Lung (tissue), 12 donors: ENCODE measurements around the gene ANKRD13B. TPM values are rescaled to one million over a fixed set of nuclear protein-coding genes. Genes with fewer than 3 reads are reported as not detected.

Experiments
- ATAC-seq: fragments of 200-7000 bp; cut with Tn5 transposase; one replicate; pipeline ENCODE4 v1.9.1; 2020; ENCODE audit warnings: moderate number of reproducible peaks; ENCODE audit not compliant: insufficient read depth, low FRiP score
- DNase-seq, 3 donors: peaks; one replicate each; pipeline ENCODE4 v3.0.0-alpha.2; 2013 to 2017
- H3K27ac ChIP-seq, 2 donors: one replicate each; pipeline ENCODE4 v1.5.1; 2013; ENCODE audit warnings: mild to moderate bottlenecking in 2 of 2, moderate library complexity in 2 of 2, control low read depth in 1 of 2, inconsistent platforms in 1 of 2, low read depth in 1 of 2, low read length in 1 of 2
- H3K27me3 ChIP-seq, 3 donors: one replicate each; pipeline ENCODE4 v1.5.1; 2013; ENCODE audit warnings: low read length in 2 of 3; ENCODE audit not compliant: control insufficient read depth in 3 of 3, insufficient read depth in 3 of 3
- H3K36me3 ChIP-seq, 4 donors: one replicate each; pipeline ENCODE4 v1.5.1; 2013; ENCODE audit warnings: low read length in 4 of 4, mild to moderate bottlenecking in 1 of 4, moderate library complexity in 1 of 4; ENCODE audit not compliant: control insufficient read depth in 4 of 4, insufficient read depth in 4 of 4
- H3K4me1 ChIP-seq, 5 donors: one replicate each; pipeline ENCODE4 v1.5.1; 2013; ENCODE audit warnings: low read length in 5 of 5, mild to moderate bottlenecking in 2 of 5, moderate library complexity in 1 of 5; ENCODE audit not compliant: control insufficient read depth in 5 of 5, insufficient read depth in 5 of 5
- H3K4me3 ChIP-seq: one replicate; pipeline ENCODE4 v1.5.1; 2013; ENCODE audit warnings: mild to moderate bottlenecking, control low read depth, moderate library complexity
- H3K9ac ChIP-seq, 2 donors: one replicate each; pipeline ENCODE4 v1.5.1; 2013; ENCODE audit warnings: low read length in 2 of 2, control low read depth in 1 of 2; ENCODE audit not compliant: insufficient read depth in 1 of 2
- H3K9me3 ChIP-seq, 4 donors: one replicate each; pipeline ENCODE4 v1.5.1; 2013; ENCODE audit warnings: low read length in 3 of 4, mild to moderate bottlenecking in 1 of 4, moderate library complexity in 1 of 4; ENCODE audit not compliant: control insufficient read depth in 4 of 4, insufficient read depth in 3 of 4
- WGBS, 2 donors: extraction: QIAGEN DNeasy Blood & Tissue Kit; methylation state at CpG; one replicate each; pipeline ENCODE4 v1.1.7; 2013; 5-methylcytosine and 5-hydroxymethylcytosine counted together
- polyA plus RNA-seq, 2 donors: library from polyadenylated mRNA; stranded (reverse); fragments of 200-250 nt; gene quantifications; one replicate each; pipeline ENCODE4 v1.2.1, GENCODE V29; 2013
- total RNA-seq, 2 donors: library from RNA; depleted of rRNA in 1 of 2; stranded (reverse); fragments of >200 nt in 1 of 2; gene quantifications; one replicate each; pipeline ENCODE4 v1.2.1, GENCODE V29; 2014 to 2021
- TF ChIP-seq, protein P1 (sequence below): IDR thresholded peaks from 2 replicates; pipeline ENCODE4 v1.5.1; 2012; ENCODE audit warnings: mild to moderate bottlenecking; ENCODE audit errors: control extremely low read depth, extremely low read depth
- donor health status: control.
- donor health status: control.
- donor health status: Bipolar disorder and iron deficiency.
- donor health status: healthy.
- donor health status: DM: yes; HTN: yes; CAD: no.

ANKRD13B gene
- total and polyA plus RNA-seq, 4 donors, result 2.7 to 6.9 (median 4.9) TPM

DNA sequence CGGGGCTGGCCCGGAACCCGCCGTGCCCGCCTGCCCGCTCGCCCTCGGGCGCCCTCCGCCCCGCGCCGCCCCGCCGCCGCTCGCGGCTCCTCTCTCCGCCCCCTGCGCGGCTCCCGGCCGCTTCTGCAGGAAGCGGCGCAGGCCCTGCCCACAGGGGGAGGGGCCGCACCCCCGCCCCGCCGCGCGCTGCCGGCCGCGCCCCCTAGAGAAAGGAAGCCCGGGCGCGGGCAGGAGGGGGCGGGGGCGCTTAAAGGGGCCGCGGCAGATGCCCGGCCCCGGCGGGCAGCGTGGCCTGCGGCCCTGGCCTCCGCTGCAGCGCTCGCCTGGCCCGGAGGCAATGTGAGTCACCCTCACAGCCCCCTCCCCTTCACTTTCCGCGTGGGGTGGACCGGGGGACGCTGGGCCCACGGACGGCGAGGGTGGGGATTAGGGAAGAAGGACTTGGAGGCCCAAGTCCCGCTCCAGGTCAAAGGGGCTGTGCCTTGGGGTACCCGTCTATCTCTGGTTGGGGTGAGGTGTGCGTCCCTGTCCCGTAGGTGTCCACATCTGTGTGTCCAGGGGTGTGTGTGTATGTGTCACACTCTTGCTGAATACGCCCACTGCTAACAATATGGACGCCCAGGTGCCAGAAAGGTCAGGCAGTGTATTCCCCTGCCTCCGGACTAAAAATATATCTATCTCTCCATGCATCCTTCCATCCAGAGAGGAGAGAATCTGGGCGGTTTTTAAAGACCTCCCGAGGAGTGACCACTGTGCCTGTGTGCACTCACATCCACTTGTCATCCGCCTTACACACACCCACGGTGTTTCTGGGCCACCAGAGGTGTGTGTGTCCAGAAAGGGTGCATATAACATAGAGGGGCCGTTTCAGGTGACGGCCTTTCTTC lies 3.2 kb upstream of the ANKRD13B start, which contains the start of gene GIT1:
GIT1 (minus strand) TSS at position 125 of the 887 bp plus-strand sequence. CDS start 270 bp downstream, outside the sequence.
- 5 to 7% methylated on average over 44 to 70 of the region's 70 CpGs for WGBS, 2 donors
- H3K27me3 ChIP-seq, result no peaks in the 10 kb centered on the region
- no peaks in the 10 kb centered on the region for H3K36me3 ChIP-seq
- ATAC-seq, result peak; percentile 80
- peak within 1 kb of the TSS in 1 of 2 donors; percentile 71 for H3K9ac ChIP-seq
- peak within 1 kb of the TSS; percentile 80 for H3K4me3 ChIP-seq
- no peaks in the 10 kb centered on the region for H3K9me3 ChIP-seq
- TF ChIP-seq, protein P1, sequence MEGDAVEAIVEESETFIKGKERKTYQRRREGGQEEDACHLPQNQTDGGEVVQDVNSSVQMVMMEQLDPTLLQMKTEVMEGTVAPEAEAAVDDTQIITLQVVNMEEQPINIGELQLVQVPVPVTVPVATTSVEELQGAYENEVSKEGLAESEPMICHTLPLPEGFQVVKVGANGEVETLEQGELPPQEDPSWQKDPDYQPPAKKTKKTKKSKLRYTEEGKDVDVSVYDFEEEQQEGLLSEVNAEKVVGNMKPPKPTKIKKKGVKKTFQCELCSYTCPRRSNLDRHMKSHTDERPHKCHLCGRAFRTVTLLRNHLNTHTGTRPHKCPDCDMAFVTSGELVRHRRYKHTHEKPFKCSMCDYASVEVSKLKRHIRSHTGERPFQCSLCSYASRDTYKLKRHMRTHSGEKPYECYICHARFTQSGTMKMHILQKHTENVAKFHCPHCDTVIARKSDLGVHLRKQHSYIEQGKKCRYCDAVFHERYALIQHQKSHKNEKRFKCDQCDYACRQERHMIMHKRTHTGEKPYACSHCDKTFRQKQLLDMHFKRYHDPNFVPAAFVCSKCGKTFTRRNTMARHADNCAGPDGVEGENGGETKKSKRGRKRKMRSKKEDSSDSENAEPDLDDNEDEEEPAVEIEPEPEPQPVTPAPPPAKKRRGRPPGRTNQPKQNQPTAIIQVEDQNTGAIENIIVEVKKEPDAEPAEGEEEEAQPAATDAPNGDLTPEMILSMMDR, result no peak
- DNase-seq, result peak; percentile 87 to 94 (median 88)
- H3K27ac ChIP-seq, result peak within 1 kb of the TSS; percentile 82 to 92
- H3K4me1 ChIP-seq, result peaks cover 10 to 75% (median 31%) of the 10 kb centered on the region in 5 donors

DNA sequence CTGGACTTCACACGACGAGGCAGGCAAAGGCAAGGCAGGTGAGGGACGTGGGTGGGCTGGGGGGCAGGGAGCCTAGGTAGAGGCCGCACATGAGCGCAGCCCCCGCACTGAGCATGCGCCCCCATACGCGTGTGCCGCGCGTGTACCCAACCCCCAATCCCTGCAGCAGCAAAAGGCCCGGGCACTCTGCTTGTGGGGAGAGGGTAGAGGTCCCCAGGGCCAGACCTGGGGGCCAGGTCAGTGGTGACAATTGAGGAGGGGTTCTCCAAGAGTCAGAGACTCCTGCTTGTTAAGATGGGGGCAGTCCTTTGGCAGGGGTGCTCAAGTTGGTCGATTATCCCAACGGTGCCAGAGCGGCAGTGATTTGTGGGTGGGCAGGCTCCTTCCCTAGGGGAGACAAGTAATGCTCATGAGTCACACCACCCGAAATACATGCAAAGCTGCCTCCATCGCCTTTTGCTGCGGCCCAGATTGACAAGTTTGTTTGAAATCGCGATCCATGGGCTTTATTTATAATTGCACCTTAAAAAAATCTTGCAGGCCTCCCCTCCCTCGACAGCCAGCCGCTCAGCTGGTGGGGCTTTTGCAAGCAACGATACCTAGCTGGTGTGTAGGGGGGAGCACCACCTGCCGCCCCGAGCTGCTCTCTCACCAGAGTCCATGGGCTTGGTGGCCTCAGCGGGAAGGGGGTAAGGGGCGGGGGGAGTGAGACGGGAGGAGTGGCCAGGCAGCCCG lies 2.4 kb upstream of the ANKRD13B start:
- H3K9ac ChIP-seq, result no peak overlapping the region

DNA sequence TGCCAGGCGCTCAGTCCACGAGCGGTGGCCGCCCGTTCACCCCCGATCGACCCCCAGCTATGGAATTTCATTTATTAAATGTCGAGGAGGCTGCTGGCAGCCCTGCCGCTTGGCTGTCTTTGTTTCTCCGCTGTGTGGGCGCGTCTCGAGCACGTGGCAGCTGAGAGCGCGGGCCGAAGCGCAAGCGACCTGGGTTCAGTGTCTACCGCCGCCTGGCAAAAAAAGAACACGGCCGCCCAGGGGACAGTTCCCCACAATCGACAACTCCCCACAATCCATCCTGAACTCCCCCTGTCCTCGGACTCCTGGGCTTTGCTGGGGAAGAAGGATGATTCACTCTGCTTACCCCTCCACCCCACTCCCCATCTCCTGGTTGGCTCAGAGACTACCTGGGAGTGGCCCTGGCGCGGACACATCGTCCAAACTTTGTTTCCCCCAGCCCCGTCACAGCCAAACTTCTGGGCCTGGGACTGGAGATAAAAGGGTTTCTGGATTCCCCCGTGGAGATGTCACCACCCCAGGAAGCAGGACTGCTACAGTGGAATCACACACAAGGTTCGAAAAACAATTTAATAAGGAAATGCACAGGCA lies 1.7 kb upstream of the ANKRD13B start:
- H3K9ac ChIP-seq, result no peak overlapping the region

More for the DNA sequence above, 2.4 kb upstream of the ANKRD13B start:
- Histone ChIP-seq H3K9me3 (no peaks in the 10 kb centered on the region), H3K4me3 (no peak overlapping the region), H3K27me3 (no peaks in the 10 kb centered on the region), H3K27ac (peak overlapping the region; percentile 51 to 89), H3K36me3 (no peaks in the 10 kb centered on the region), H3K4me1 (peaks cover 10 to 74% (median 31%) of the 10 kb centered on the region in 5 donors)
- no peak for ATAC-seq
- WGBS, 2 donors, result 38 to 40% methylated on average over 30 of the region's 30 CpGs
- peak in 1 of 3 donors; percentile 17 for DNase-seq
- TF ChIP-seq, protein P1, result no peak

More for the DNA sequence above, 1.7 kb upstream of the ANKRD13B start:
- H3K4me3 ChIP-seq, result no peak overlapping the region
- DNase-seq (peak; percentile 73 to 75 (median 75)), ATAC-seq (no peak)
- no peaks in the 10 kb centered on the region for H3K27me3 ChIP-seq
- WGBS, 2 donors, result 1 to 6% methylated on average over 31 of the region's 31 CpGs
- TF ChIP-seq, protein P1, result no peak
- peak overlapping the region; percentile 51 to 89 for H3K27ac ChIP-seq
- peaks cover 10 to 76% (median 31%) of the 10 kb centered on the region in 5 donors for H3K4me1 ChIP-seq
- no peaks in the 10 kb centered on the region for H3K36me3 ChIP-seq
- no peaks in the 10 kb centered on the region for H3K9me3 ChIP-seq
